HG03108 (cell line): ENCODE results near the gene TXNDC16.
A peak's percentile ranks its signal among the peaks of the same experiment; 100 is the strongest.
"Not testable (repeated sequence)": the region's sequence is repeated elsewhere in the genome, so short reads cannot be mapped to it uniquely, and the experiment has no call there.

Experiments
- ATAC-seq: cut with Tn5 transposase; IDR thresholded peaks from one replicate; pipeline ENCODE4 v1.9.1; 2021; ENCODE audit warnings: moderate library complexity; ENCODE audit not compliant: unreplicated experiment

Gene TXNDC16

GRCh38 chr14:52552063-52552988, at the start of gene TXNDC16, which contains the start of gene GPR137C:
TXNDC16 (minus strand) TSS chr14:52552505; CDS start chr14:52543557, 8,948 bp downstream.
GPR137C (plus strand) TSS chr14:52552836; CDS start chr14:52553148, 312 bp downstream.
- ATAC-seq: peak; percentile 94

- ATAC-seq: no peak
These were observed 47.7 kb upstream of the TXNDC16 start for GRCh38 chr14:52599974-52600373.

GRCh38 chr14:52598568-52598967, 46.3 kb upstream of the TXNDC16 start:
- no peak for ATAC-seq

- ATAC-seq: no peak
These were observed 44.6 kb upstream of the TXNDC16 start for GRCh38 chr14:52596861-52597260.

- ATAC-seq: no peak
These were observed 44.0 kb upstream of the TXNDC16 start for GRCh38 chr14:52596320-52596719.

- ATAC-seq: no peak
These were observed 38.0 kb upstream of the TXNDC16 start for GRCh38 chr14:52590318-52590717.

- no peak for ATAC-seq
These were observed 37.3 kb upstream of the TXNDC16 start for GRCh38 chr14:52589646-52590045.

- ATAC-seq: no peak
These were observed 31.2 kb upstream of the TXNDC16 start for GRCh38 chr14:52583544-52583943.

- no peak for ATAC-seq
These were observed 23.6 kb upstream of the TXNDC16 start for GRCh38 chr14:52575858-52576257.

GRCh38 chr14:52568454-52568853, 16.1 kb upstream of the TXNDC16 start:
- ATAC-seq: not testable (repeated sequence)

- ATAC-seq: no peak
These were observed 10.8 kb upstream of the TXNDC16 start for GRCh38 chr14:52563120-52563519.

- ATAC-seq: no peak
These were observed 6.4 kb upstream of the TXNDC16 start for GRCh38 chr14:52558688-52559087.

- ATAC-seq: no peak
These were observed 1.6 kb upstream of the TXNDC16 start for GRCh38 chr14:52553671-52554575.

GRCh38 chr14:52553002-52553670, 831 bp upstream of the TXNDC16 start:
- ATAC-seq: peak; percentile 5

GRCh38 chr14:52551696-52552062, 626 bp downstream of the TXNDC16 start:
- no peak for ATAC-seq

- no peak for ATAC-seq
These were observed 1.1 kb downstream of the TXNDC16 start for GRCh38 chr14:52551205-52551604.

GRCh38 chr14:52550661-52551060, 1.6 kb downstream of the TXNDC16 start:
- no peak for ATAC-seq

- ATAC-seq: no peak
These were observed 4.8 kb downstream of the TXNDC16 start for GRCh38 chr14:52547526-52547925.

GRCh38 chr14:52547027-52547426, 5.3 kb downstream of the TXNDC16 start:
- ATAC-seq: no peak

GRCh38 chr14:52546318-52546670, 6.0 kb downstream of the TXNDC16 start:
- ATAC-seq: no peak
